Thymus (tissue), 11 donors: ENCODE measurements around the gene TLR1. TPM values are rescaled to one million over a fixed set of nuclear protein-coding genes. Genes with fewer than 3 reads are reported as not detected.
A peak's percentile ranks its signal among the peaks of the same experiment; 100 is the strongest.

Experiments used
- DNase-seq, 9 donors: peaks; one replicate each; pipeline ENCODE4 v3.0.0-alpha.2; 2013; ENCODE audit warnings: low spot score in 9 of 9, low read depth in 6 of 9, missing footprints in 1 of 9
- H3K27ac ChIP-seq, 2 donors: one replicate each; pipeline ENCODE4 v1.5.1; 2013; ENCODE audit warnings: control low read depth in 1 of 2, low read depth in 1 of 2, low read length in 1 of 2, mild to moderate bottlenecking in 1 of 2, moderate library complexity in 1 of 2
- H3K27me3 ChIP-seq, 2 donors: one replicate each; pipeline ENCODE4 v1.5.1; 2013; ENCODE audit warnings: low read length in 1 of 2; ENCODE audit not compliant: control insufficient read depth in 2 of 2, insufficient read depth in 1 of 2
- H3K36me3 ChIP-seq, 2 donors: one replicate each; pipeline ENCODE4 v1.5.1; 2013; ENCODE audit warnings: low read length in 1 of 2, mild to moderate bottlenecking in 1 of 2, moderate library complexity in 1 of 2; ENCODE audit not compliant: control insufficient read depth in 2 of 2, insufficient read depth in 2 of 2
- H3K4me1 ChIP-seq, 2 donors: one replicate each; pipeline ENCODE4 v1.5.1; 2013; ENCODE audit warnings: low read length in 2 of 2; ENCODE audit not compliant: control insufficient read depth in 2 of 2, insufficient read depth in 2 of 2
- H3K4me3 ChIP-seq, 2 donors: one replicate each; pipeline ENCODE4 v1.5.1; 2013; ENCODE audit warnings: low read length in 2 of 2, control low read depth in 1 of 2, mild to moderate bottlenecking in 1 of 2
- H3K9me3 ChIP-seq, 2 donors: one replicate each; pipeline ENCODE4 v1.5.1; 2013; ENCODE audit warnings: low read length in 1 of 2, mild to moderate bottlenecking in 1 of 2; ENCODE audit not compliant: control insufficient read depth in 2 of 2, insufficient read depth in 1 of 2
- WGBS: extraction: QIAGEN DNeasy Blood & Tissue Kit; methylation state at CpG from one replicate; pipeline ENCODE4 v1.1.7; 2013; 5-methylcytosine and 5-hydroxymethylcytosine counted together
- polyA plus RNA-seq: library from polyadenylated mRNA; stranded (reverse); fragments of 200-250 nt; gene quantifications from one replicate; pipeline ENCODE4 v1.2.3, GENCODE V29; 2013
- total RNA-seq: library from RNA; stranded (reverse); fragments of 120-200 nt; gene quantifications from one replicate; pipeline ENCODE4 v1.2.4, GENCODE V29; 2013
- donor health status: healthy.

TLR1 gene
- total and polyA plus RNA-seq, 2 donors = 6.1 to 17.4 TPM

- no peaks in the 10 kb centered on the region for H3K36me3 ChIP-seq
- H3K27ac ChIP-seq = no peak overlapping the region
- WGBS = 17% methylated on average over 8 of the region's 8 CpGs
- no peak overlapping the region for H3K4me3 ChIP-seq
- no peaks in the 10 kb centered on the region for H3K27me3 ChIP-seq
- H3K4me1 ChIP-seq = peaks cover 0 to 17% of the 10 kb centered on the region in 2 donors
- H3K9me3 ChIP-seq = no peaks in the 10 kb centered on the region
- DNase-seq = peak in 8 of 9 donors; percentile 19 to 79 (median 58)
Observed at GRCh38 chr4:38759113-38759789, 45.3 kb downstream of the TLR1 start.

GRCh38 chr4:38757945-38758600 is 46.5 kb downstream of the TLR1 start:
- DNase-seq = peak in 2 of 9 donors; percentile 30 to 41
- WGBS = 88% methylated on average over 6 of the region's 6 CpGs
- no peaks in the 10 kb centered on the region for H3K9me3 ChIP-seq
- H3K4me1 ChIP-seq = peaks cover 0 to 17% of the 10 kb centered on the region in 2 donors
- no peaks in the 10 kb centered on the region for H3K27me3 ChIP-seq
- H3K36me3 ChIP-seq = no peaks in the 10 kb centered on the region
- no peak overlapping the region for H3K27ac ChIP-seq
- H3K4me3 ChIP-seq = no peak overlapping the region

- DNase-seq = peak in 2 of 9 donors; percentile 21 to 29
- no peaks in the 10 kb centered on the region for H3K36me3 ChIP-seq
- H3K4me3 ChIP-seq = no peak overlapping the region
- 93% methylated on average over 19 of the region's 19 CpGs for WGBS
- peak overlapping the region in 1 of 2 donors; percentile 47 for H3K27ac ChIP-seq
- H3K4me1 ChIP-seq = no peaks in the 10 kb centered on the region
- H3K9me3 ChIP-seq = peaks cover 0 to 4% of the 10 kb centered on the region in 2 donors
- no peaks in the 10 kb centered on the region for H3K27me3 ChIP-seq
Observed at GRCh38 chr4:38752941-38753806, 51.4 kb downstream of the TLR1 start.

- H3K27ac ChIP-seq = peak overlapping the region in 1 of 2 donors; percentile 47
- peaks cover 0 to 11% of the 10 kb centered on the region in 2 donors for H3K9me3 ChIP-seq
- H3K4me1 ChIP-seq = no peaks in the 10 kb centered on the region
- no peak for DNase-seq
- H3K4me3 ChIP-seq = no peak overlapping the region
- H3K27me3 ChIP-seq = no peaks in the 10 kb centered on the region
- 91% methylated on average over 8 of the region's 8 CpGs for WGBS
- H3K36me3 ChIP-seq = no peaks in the 10 kb centered on the region
Observed at GRCh38 chr4:38752372-38752940, 52.1 kb downstream of the TLR1 start.

GRCh38 chr4:38751341-38752010 is 53.1 kb downstream of the TLR1 start:
- Histone ChIP-seq H3K4me1 (no peaks in the 10 kb centered on the region), H3K4me3 (no peak overlapping the region), H3K27ac (no peak overlapping the region), H3K9me3 (peaks cover 0 to 14% of the 10 kb centered on the region in 2 donors), H3K36me3 (no peaks in the 10 kb centered on the region), H3K27me3 (no peaks in the 10 kb centered on the region)
- 97% methylated on average over 13 of the region's 13 CpGs for WGBS
- DNase-seq = no peak

- Histone ChIP-seq H3K4me3 (no peak overlapping the region), H3K4me1 (no peaks in the 10 kb centered on the region), H3K27ac (no peak overlapping the region), H3K36me3 (no peaks in the 10 kb centered on the region), H3K27me3 (no peaks in the 10 kb centered on the region), H3K9me3 (peaks cover 0 to 14% of the 10 kb centered on the region in 2 donors)
- DNase-seq = no peak
- 96% methylated on average over 4 of the region's 4 CpGs for WGBS
Observed at GRCh38 chr4:38749336-38749735, 55.3 kb downstream of the TLR1 start.

GRCh38 chr4:38747629-38748028 is 57.0 kb downstream of the TLR1 start:
- Histone ChIP-seq H3K4me1 (peaks cover 0 to 2% of the 10 kb centered on the region in 2 donors), H3K36me3 (no peaks in the 10 kb centered on the region), H3K27me3 (no peaks in the 10 kb centered on the region), H3K27ac (no peak overlapping the region), H3K9me3 (peaks cover 0 to 14% of the 10 kb centered on the region in 2 donors), H3K4me3 (no peak overlapping the region)
- no peak for DNase-seq
